AG04450 (cell line): ENCODE results near the gene AAR2. TPM values are rescaled to one million over a fixed set of nuclear protein-coding genes. Genes with fewer than 3 reads are reported as not detected.

Experiments used
- CTCF ChIA-PET: fragments of 300-600, 350-600 bp; formaldehyde crosslinking; extraction: SDS; loops from one replicate; lab custom pipeline; 2022; ENCODE audit warnings: antibody characterized with exemption, inconsistent platforms; lab: Charles Lee
- POLR2A ChIA-PET: fragments of 350-600 bp; formaldehyde crosslinking; extraction: SDS; loops from one replicate; lab custom pipeline; 2021; ENCODE audit warnings: antibody characterized with exemption, inconsistent platforms; lab: Yijun Ruan, JAX
- DNase-seq: peaks from one replicate; pipeline ENCODE4 v3.0.0-alpha.2; 2011; ENCODE audit warnings: low read depth, low spot score
- H3K27ac ChIP-seq: one replicate; pipeline ENCODE4 v1.5.1; 2012; ENCODE audit warnings: low read depth, low read length, control low read depth
- H3K27me3 ChIP-seq: one replicate; pipeline ENCODE4 v1.6.0; 2012; ENCODE audit warnings: low read length; ENCODE audit not compliant: control insufficient read depth, insufficient read depth
- H3K4me3 ChIP-seq: 2 replicates; pipeline ENCODE4 v1.5.1; 2011; ENCODE audit warnings: mild to moderate bottlenecking, low read depth, low read length, control low read depth
- H3K9me3 ChIP-seq: 2 replicates; pipeline ENCODE4 v1.5.1; 2012; ENCODE audit warnings: low read length; ENCODE audit not compliant: control insufficient read depth, insufficient read depth
- CTCF ChIP-seq: IDR thresholded peaks from 2 replicates; pipeline ENCODE4 v1.5.1; 2011; ENCODE audit warnings: low read depth, low read length, control low read depth, inconsistent platforms
- polyA plus RNA-seq: library from polyadenylated mRNA; depleted of rRNA; stranded (reverse); fragments of >200 nt; gene quantifications from 2 replicates; pipeline ENCODE4 v1.2.3, GENCODE V29; 2011

The AAR2 gene
- polyA plus RNA-seq, 1 experiment = 25.3 TPM

GRCh38 chr20:36199345-36200257, 36.7 kb upstream of the AAR2 start:
- peak; percentile 56 for DNase-seq
- peak; percentile 94 for TF ChIP-seq CTCF
- no peak overlapping the region for H3K4me3 ChIP-seq
- ChIA-PET POLR2A (no interaction called here), CTCF (interaction anchor here (0.5 to 8.3 kb wide), 21 partner anchors 10 to 775 kb away, joined by 3 to 108 read pairs (median 4); partner anchors contain the start of genes EPB41L1 and SCAND1)
- H3K27ac ChIP-seq = no peak overlapping the region
- no peaks in the 10 kb centered on the region for H3K27me3 ChIP-seq
- H3K9me3 ChIP-seq = no peaks in the 10 kb centered on the region

GRCh38 chr20:36200451-36200850, 35.8 kb upstream of the AAR2 start:
- no peak for DNase-seq
- CTCF ChIA-PET = interaction anchor here (0.5 to 8.3 kb wide), 16 partner anchors 10 to 682 kb away, joined by 3 to 108 read pairs (median 4); partner anchors contain the start of genes EPB41L1 and SCAND1
- Histone ChIP-seq H3K4me3 (no peak overlapping the region), H3K9me3 (no peaks in the 10 kb centered on the region), H3K27me3 (no peaks in the 10 kb centered on the region), H3K27ac (no peak overlapping the region)
- POLR2A ChIA-PET = no interaction called here
- no peak for TF ChIP-seq CTCF

- Histone ChIP-seq H3K4me3 (no peak overlapping the region), H3K27me3 (no peaks in the 10 kb centered on the region), H3K27ac (no peak overlapping the region), H3K9me3 (no peaks in the 10 kb centered on the region)
- TF ChIP-seq CTCF = no peak
- CTCF ChIA-PET = interaction anchor here (0.9 to 8.3 kb wide), 9 partner anchors 8 to 238 kb away, joined by 3 to 108 read pairs (median 41); partner anchors contain the start of gene EPB41L1
- DNase-seq = no peak
- POLR2A ChIA-PET = no interaction called here
Measured at GRCh38 chr20:36201198-36201597, 35.1 kb upstream of the AAR2 start.

GRCh38 chr20:36202891-36203338, 33.4 kb upstream of the AAR2 start:
- ChIA-PET CTCF (interaction anchor here (0.5 to 8.3 kb wide), 64 partner anchors 10 to 1538 kb away, joined by 3 to 108 read pairs (median 4); partner anchors contain the start of genes AAR2 and EPB41L1), POLR2A (interaction anchor here (0.5 to 0.7 kb wide), 2 partner anchors 10 to 559 kb away, joined by 3 to 8 read pairs; no protein-coding TSS in a partner anchor)
- DNase-seq = no peak
- TF ChIP-seq CTCF = peak; percentile 98
- H3K4me3 ChIP-seq = no peak overlapping the region
- H3K27me3 ChIP-seq = no peaks in the 10 kb centered on the region
- H3K27ac ChIP-seq = no peak overlapping the region
- no peaks in the 10 kb centered on the region for H3K9me3 ChIP-seq
